Measurements from ENCODE around the gene CCNF.

Gene CCNF

DNA sequence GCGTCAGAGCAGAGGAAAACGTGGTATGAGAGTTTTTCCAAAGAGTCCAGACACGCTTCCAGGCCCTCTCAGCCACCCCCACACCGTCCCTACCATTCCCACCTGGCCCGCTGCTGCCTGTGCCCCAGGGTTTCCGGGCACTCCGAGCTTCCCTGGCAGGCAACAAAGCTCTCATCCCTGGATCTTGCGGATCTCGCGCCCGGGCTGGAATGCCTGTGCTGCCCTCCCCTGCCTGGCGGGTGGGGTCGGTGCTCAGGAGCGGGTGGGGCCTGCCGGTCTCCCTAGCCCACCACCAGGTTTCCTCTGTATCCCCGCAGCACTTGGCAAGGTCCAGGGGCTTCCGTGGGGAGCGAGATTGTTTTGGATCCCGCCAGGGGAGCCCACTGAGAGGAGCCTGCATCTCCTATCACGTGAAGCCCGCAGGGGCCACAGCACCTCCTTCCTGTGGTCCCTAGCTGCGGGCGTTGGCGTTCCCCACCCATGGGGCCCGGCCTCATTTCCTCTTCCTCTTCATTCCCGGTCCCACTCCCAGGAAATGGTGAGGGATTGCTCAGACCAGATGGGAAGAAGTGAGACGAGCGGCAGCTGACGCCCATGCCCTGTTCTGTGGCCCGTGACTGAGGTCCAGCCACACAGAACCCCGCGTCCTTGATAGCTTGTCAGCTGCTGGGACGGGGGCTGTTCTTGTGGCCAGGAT is 56.7 kb downstream of the CCNF start:
- TF ChIP-seq, protein P1, sequence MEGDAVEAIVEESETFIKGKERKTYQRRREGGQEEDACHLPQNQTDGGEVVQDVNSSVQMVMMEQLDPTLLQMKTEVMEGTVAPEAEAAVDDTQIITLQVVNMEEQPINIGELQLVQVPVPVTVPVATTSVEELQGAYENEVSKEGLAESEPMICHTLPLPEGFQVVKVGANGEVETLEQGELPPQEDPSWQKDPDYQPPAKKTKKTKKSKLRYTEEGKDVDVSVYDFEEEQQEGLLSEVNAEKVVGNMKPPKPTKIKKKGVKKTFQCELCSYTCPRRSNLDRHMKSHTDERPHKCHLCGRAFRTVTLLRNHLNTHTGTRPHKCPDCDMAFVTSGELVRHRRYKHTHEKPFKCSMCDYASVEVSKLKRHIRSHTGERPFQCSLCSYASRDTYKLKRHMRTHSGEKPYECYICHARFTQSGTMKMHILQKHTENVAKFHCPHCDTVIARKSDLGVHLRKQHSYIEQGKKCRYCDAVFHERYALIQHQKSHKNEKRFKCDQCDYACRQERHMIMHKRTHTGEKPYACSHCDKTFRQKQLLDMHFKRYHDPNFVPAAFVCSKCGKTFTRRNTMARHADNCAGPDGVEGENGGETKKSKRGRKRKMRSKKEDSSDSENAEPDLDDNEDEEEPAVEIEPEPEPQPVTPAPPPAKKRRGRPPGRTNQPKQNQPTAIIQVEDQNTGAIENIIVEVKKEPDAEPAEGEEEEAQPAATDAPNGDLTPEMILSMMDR (IDR thresholded peaks at IDR 0.05; ENCODE audit: extremely low read depth, insufficient read depth, missing control alignments): no peak
- in situ Hi-C loops (cut with MboI; ENCODE audit: low pct_unique_long_range_greater_than_20kb, low sequenced_read_pairs, unreplicated experiment): loop anchor here (10.0 kb wide), 1 partner anchor 131 kb away; no protein-coding TSS in a partner anchor
- DNase-seq (ENCODE audit: low spot score): no peak

DNA sequence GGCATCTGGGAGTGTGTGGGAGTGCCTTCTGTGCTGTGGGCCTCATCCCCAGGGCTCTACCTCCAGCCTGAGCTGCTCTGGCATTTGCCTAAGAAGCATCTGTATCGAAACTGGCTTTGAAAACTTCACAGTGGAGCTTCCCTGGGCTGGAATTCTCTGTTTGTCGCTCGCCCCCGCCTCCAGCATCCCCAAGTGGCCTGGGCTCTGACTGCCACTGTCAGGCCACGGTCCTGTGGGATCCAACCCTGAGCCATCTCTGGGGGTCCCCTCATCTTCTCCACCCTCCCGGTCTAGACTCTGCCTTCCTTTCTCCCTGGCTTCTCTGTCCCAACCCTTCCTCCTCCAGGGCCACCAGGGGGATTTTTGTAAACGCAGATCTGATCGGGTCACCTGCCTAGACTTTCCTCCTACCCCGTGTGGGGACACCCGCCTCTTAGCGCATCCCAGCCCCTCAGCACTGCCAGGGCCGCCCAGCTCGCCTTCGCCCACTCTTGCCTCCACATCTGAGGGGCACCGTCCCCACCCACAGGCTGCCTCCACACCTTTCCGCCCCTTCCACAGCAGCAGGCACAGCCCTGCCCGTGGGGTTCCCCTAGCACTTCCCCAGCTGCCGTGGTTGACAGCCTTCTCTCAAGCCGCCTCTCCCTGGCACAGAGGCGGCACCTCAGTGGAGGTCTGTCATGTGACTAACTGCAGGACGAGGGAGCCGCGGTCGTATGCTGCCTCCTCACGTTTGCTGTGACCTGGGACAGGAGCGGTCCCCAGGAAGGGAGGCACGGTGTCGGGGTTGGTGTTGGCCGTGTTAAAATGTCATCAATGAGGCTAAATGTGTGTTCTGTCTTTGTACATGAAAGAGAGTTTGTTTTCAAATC is 57.6 kb downstream of the CCNF start:
- DNase-seq (ENCODE audit: low spot score): peak; percentile 90
- in situ Hi-C loops (cut with MboI; ENCODE audit: low pct_unique_long_range_greater_than_20kb, low sequenced_read_pairs, unreplicated experiment): loop anchor here (10.0 kb wide), 1 partner anchor 132 kb away; no protein-coding TSS in a partner anchor

DNA sequence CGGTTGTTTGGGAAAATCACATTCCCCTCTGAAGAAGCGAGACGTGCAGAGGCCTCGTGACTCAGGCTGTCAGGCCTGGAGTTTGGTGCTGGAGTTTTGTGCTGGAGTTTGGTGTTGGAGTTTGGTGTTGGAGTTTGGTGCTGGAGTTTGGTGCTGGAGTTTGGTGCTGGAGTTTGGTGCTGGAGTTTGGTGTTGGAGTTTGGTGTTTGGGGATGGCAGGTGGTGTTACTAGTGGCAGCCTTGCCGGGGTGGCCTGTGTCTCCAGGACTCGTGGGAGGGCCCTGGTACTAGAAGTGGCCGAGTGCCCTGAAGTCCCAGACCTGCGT is 58.2 kb downstream of the CCNF start:
- DNase-seq (ENCODE audit: low spot score): no peak
- TF ChIP-seq, protein P1 (IDR thresholded peaks at IDR 0.05; ENCODE audit: extremely low read depth, insufficient read depth, missing control alignments): no peak
- in situ Hi-C loops (cut with MboI; ENCODE audit: low pct_unique_long_range_greater_than_20kb, low sequenced_read_pairs, unreplicated experiment): loop anchor here (10.0 kb wide), 1 partner anchor 133 kb away; no protein-coding TSS in a partner anchor

More for the DNA sequence above, 57.6 kb downstream of the CCNF start:
- TF ChIP-seq, protein P1 (IDR thresholded peaks at IDR 0.05; ENCODE audit: extremely low read depth, insufficient read depth, missing control alignments): peak; percentile 62

DNA sequence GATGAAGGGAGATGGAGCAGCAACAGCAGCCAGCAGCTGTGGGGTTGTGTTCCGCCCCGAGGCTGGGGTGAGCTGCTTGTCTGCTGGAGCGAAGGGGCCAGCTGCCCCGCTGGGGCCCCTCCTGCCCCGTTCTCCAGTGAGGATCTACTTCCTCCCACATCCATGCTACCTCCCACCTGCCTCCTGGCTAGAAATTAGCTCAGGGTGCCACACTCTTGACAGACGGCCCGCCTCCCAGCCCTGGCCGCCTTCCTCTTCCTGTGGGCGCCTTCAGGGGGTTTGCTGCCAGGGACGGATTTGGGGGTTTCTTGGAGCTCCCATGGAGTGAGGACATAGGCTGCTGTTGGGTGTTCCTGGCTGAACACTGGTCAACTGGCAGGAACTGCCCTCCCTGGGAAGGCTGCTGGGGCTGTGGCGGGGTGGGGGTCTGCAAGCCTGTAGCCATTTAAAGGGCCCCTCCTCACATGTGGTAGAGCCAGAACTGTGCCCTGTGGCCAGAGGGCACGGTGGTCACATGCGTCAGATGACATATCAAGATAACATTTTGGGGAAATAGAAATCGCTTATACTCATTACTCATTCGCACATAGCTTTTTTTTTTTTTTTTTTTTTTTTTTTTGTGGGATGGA is 58.8 kb downstream of the CCNF start:
- TF ChIP-seq, protein P1 (IDR thresholded peaks at IDR 0.05; ENCODE audit: extremely low read depth, insufficient read depth, missing control alignments): no peak
- no peak for DNase-seq (ENCODE audit: low spot score)
- in situ Hi-C loops (cut with MboI; ENCODE audit: low pct_unique_long_range_greater_than_20kb, low sequenced_read_pairs, unreplicated experiment): loop anchor here (10.0 kb wide), 1 partner anchor 133 kb away; no protein-coding TSS in a partner anchor

DNA sequence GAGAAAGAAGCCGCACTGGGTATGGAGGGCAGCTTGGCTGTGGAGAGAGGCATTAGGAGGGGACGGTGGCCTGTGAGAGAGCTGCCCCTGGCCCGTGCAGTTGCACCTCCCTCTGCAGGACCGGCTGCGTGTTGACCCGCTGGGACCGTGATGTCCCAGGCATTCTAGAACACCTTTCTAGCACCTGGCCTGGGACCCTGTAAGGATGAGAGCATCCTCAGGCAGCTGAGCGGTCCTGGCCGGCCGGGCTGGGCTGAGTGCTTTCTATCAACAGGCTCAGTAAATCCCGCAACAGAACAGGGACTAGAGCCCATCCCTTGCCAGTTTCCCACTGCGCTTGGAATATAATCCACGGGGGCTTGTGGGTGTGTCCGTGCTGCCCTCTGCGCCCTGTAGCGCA is 60.3 kb downstream of the CCNF start:
- in situ Hi-C loops (cut with MboI; ENCODE audit: low pct_unique_long_range_greater_than_20kb, low sequenced_read_pairs, unreplicated experiment): loop anchor here (10.0 kb wide), 1 partner anchor 135 kb away; no protein-coding TSS in a partner anchor
- no peak for DNase-seq (ENCODE audit: low spot score)

More for the DNA sequence above, 60.3 kb downstream of the CCNF start:
- TF ChIP-seq, protein P1 (IDR thresholded peaks at IDR 0.05; ENCODE audit: extremely low read depth, insufficient read depth, missing control alignments): no peak
